Gastrocnemius medialis (tissue), 4 donors: ENCODE measurements around the gene ZNF287.

Source experiments
- POLR2A ChIP-seq, 2 donors: fragments of 450-650 bp; IDR thresholded peaks; one replicate each; pipeline ENCODE4 v1.6.1; 2017; ENCODE audit warnings: antibody characterized with exemption in 2 of 2, mild to moderate bottlenecking in 2 of 2, moderate library complexity in 2 of 2
- TF ChIP-seq, protein P1 (sequence below), 5 experiments: fragments of 450-650 bp in 3 of 5; fragments of 200-600 bp in 2 of 5; sonication (generic) in 2 of 5; IDR thresholded peaks in 4 of 5; conservative IDR thresholded peaks in 1 of 5; 1 replicate in 4 of 5; 2 replicates in 1 of 5; pipeline ENCODE4 v1.5.1; 2016 to 2019; ENCODE audit warnings: antibody characterized with exemption in 5 of 5, mild to moderate bottlenecking in 3 of 5, moderate library complexity in 3 of 5

DNA sequence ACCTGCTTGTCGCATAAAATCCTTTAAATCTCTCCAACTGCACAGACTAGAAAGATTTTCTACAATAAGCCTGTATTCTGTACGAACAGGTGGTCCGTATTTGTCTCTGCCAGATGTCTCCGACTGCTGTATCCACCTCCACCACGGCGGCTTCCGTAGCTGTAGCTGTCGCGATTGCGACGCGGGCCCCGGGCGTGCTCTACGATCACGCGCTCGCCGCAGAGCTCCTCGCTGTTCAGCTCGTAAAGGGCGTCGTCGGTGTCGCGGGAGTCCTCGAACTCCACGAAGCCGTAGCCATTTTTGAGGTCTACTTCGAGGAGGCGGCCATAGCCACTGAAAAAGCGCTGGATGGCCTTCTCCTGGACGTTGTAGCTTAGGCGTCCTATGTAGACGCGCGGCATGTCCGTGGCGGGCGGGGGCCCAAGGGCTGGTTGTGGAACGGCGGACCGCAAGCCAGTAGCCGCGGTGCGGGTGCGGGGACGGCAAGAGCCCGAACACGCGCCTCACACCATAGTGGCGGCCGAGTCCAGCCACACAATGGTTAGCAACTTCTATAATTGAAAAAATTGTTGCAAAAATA is 48.6 kb upstream of the ZNF287 start:
- TF ChIP-seq, protein P1, sequence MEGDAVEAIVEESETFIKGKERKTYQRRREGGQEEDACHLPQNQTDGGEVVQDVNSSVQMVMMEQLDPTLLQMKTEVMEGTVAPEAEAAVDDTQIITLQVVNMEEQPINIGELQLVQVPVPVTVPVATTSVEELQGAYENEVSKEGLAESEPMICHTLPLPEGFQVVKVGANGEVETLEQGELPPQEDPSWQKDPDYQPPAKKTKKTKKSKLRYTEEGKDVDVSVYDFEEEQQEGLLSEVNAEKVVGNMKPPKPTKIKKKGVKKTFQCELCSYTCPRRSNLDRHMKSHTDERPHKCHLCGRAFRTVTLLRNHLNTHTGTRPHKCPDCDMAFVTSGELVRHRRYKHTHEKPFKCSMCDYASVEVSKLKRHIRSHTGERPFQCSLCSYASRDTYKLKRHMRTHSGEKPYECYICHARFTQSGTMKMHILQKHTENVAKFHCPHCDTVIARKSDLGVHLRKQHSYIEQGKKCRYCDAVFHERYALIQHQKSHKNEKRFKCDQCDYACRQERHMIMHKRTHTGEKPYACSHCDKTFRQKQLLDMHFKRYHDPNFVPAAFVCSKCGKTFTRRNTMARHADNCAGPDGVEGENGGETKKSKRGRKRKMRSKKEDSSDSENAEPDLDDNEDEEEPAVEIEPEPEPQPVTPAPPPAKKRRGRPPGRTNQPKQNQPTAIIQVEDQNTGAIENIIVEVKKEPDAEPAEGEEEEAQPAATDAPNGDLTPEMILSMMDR (IDR thresholded peaks at IDR 0.05 in 4 of 5, conservative IDR thresholded peaks at IDR 0.05 in 1 of 5) = no peak
- no peak for TF ChIP-seq POLR2A (IDR thresholded peaks at IDR 0.05)
